ENCODE data around the gene KCNK13. TPM values are rescaled to one million over a fixed set of nuclear protein-coding genes. Genes with fewer than 3 reads are reported as not detected.

Gene KCNK13
- total and polyA plus RNA-seq, 2 of the 13 experiments (the other 11 are each of a cell fraction or from before 2014, with no cell fraction given): 0.08 to 0.29 TPM

DNA sequence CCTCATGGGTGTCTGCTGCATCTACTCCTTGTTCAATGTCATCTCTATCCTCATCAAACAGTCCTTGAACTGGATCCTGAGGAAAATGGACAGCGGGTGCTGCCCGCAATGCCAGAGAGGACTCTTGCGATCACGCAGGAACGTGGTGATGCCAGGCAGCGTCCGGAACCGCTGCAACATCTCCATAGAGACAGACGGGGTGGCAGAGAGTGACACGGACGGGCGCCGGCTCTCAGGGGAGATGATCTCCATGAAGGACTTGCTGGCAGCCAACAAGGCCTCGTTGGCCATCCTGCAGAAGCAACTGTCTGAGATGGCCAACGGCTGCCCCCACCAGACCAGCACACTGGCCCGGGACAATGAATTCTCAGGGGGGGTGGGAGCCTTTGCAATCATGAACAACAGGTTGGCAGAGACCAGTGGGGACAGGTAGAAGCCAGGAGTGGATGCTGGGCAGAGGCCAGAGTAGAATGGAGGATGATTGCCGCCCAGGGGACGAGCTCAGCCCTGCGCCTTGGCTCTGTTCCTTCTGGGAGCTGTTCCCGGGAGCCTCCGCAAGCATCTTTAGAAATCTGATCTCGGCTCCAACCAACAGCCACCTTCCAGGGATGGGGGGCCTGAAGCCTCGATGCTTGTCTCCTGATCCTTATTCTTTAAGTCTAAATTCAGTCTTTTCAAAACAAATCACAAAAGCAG lies 122.9 kb downstream of the KCNK13 start:
- no peaks in the 10 kb centered on the region for H3K9me3 ChIP-seq (ENCODE audit: low read length)

DNA sequence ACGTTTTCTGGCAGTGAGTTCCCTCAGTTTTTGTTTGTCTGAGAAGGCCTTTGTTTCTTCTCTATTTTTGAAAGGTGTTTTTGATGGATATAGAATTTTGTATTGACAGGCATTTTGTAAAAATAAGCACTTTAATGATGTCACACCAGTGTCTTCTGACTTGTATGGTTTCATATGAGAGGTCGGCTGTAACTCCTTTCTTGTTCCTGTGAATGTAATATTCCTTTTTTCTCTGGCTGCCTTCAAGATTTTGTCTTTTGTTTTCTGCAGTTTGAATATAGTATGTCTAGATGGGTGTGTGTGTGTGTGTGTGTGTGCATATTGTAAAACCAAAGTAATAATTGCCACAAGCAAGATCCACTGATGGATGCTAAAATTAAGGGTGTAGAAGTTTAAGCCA lies 126.8 kb downstream of the KCNK13 start:
- Histone ChIP-seq H3K4me3 (replicated peaks in 1 of 3; ENCODE audit: insufficient read depth in 1 of 3, low read depth in 2 of 3, low read length in 3 of 3) (no peak overlapping the region), H3K79me2 (ENCODE audit: insufficient read depth, low read length) (no peaks in the 10 kb centered on the region), H3K9me3 (ENCODE audit: low read length) (no peaks in the 10 kb centered on the region), H3K36me3 (replicated peaks in 1 of 2; ENCODE audit: control insufficient read depth in 1 of 2, insufficient read depth in 2 of 2, low read length in 2 of 2) (no peaks in the 10 kb centered on the region), H4K20me1 (ENCODE audit: insufficient read depth, low read length) (no peaks in the 10 kb centered on the region), H3K4me2 (ENCODE audit: low read depth, low read length) (no peak overlapping the region), H2AFZ (ENCODE audit: low read length) (no peak overlapping the region), H3K27ac (ENCODE audit: extremely low read length, insufficient read depth, low read length) (no peak overlapping the region), H3K4me1 (ENCODE audit: insufficient read depth, low read length) (no peaks in the 10 kb centered on the region), H3K27me3 (ENCODE audit: control insufficient read depth in 1 of 2, insufficient read depth in 2 of 2, low read length in 2 of 2) (peaks cover 0 to 18% of the 10 kb centered on the region in 2 experiments; a peak in 4 of 5 replicates), H3K9ac (ENCODE audit: insufficient read depth, low read depth, low read length) (no peak overlapping the region)
- in situ Hi-C loops (cut with HindIII; ENCODE audit: extremely low pct_ligation_motif_present, low pct_unique_long_range_greater_than_20kb) (no loop called here), intact Hi-C loops (cut with micrococcal nuclease; ENCODE audit: unreplicated experiment) (no loop called here)
- ChIA-PET CTCF (ENCODE audit: low intra/inter-chr PET ratio, low total read pairs) (no interaction called here), POLR2A (no interaction called here)
- ATAC-seq (no peak), FAIRE-seq (no peak), DNase-seq (ENCODE audit: low spot score) (no peak)
- WGBS (ENCODE audit: low lambda C conversion rate): 2% methylated on average over 2 of the region's 2 CpGs
- no TSS peak for BruUV-seq (replicated peaks)
- TF ChIP-seq KLF12 (CRISPR knock-in tag; IDR thresholded peaks at IDR 0.05; ENCODE audit: borderline replicate concordance): no peak
- no peak for TF ChIP-seq HNRNPUL1 (IDR thresholded peaks at IDR 0.05; ENCODE audit: low read depth, low read length)
- no peak for TF ChIP-seq ZNF761 (CRISPR knock-in tag; conservative IDR thresholded peaks at IDR 0.05)
- TF ChIP-seq ZNF317 (CRISPR knock-in tag; IDR thresholded peaks at IDR 0.05): no peak
- no peak for TF ChIP-seq ZNF597 (CRISPR knock-in tag; IDR thresholded peaks at IDR 0.05)

More for the DNA sequence above, 122.9 kb downstream of the KCNK13 start:
- no peak for ATAC-seq
- DNase-seq (ENCODE audit: low spot score): no peak
- no peaks in the 10 kb centered on the region for H3K4me1 ChIP-seq (ENCODE audit: insufficient read depth, low read length)
- H4K20me1 ChIP-seq (ENCODE audit: insufficient read depth, low read length): no peaks in the 10 kb centered on the region
- H3K36me3 ChIP-seq (replicated peaks in 1 of 2; ENCODE audit: control insufficient read depth in 1 of 2, insufficient read depth in 2 of 2, low read length in 2 of 2): no peaks in the 10 kb centered on the region
- POLR2A ChIA-PET: no interaction called here
- no peak overlapping the region for H3K9ac ChIP-seq (ENCODE audit: insufficient read depth, low read depth, low read length)
- TF ChIP-seq ZNF597 (CRISPR knock-in tag; IDR thresholded peaks at IDR 0.05) (no peak), ZNF766 (CRISPR knock-in tag; IDR thresholded peaks at IDR 0.05; ENCODE audit: borderline replicate concordance) (no peak), ZFP36 (IDR thresholded peaks at IDR 0.05; ENCODE audit: borderline replicate concordance, low read depth, low read length, partially characterized antibody) (no peak), RBFOX2 (IDR thresholded peaks at IDR 0.05; ENCODE audit: low read depth, low read length) (no peak), GABPB1 (CRISPR knock-in tag; IDR thresholded peaks at IDR 0.05) (no peak), ZNF234 (CRISPR knock-in tag; conservative IDR thresholded peaks at IDR 0.05) (no peak)
- TF ChIP-seq, protein P1, sequence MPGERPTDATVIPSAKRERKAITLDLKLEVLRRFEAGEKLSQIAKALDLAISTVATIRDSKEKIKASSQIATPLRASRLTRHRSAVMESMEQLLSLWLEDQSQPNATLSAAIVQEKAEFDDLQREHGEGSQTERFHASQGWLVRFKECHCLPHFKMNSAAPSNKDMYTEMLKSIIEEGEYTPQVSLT (CRISPR knock-in tag; IDR thresholded peaks at IDR 0.05; ENCODE audit: borderline replicate concordance, low read depth): no peak
- BruUV-seq (replicated peaks): no TSS peak
- intact Hi-C loops (cut with micrococcal nuclease; ENCODE audit: unreplicated experiment) (no loop called here), in situ Hi-C loops (cut with HindIII; ENCODE audit: extremely low pct_ligation_motif_present, low pct_unique_long_range_greater_than_20kb) (no loop called here)
- no peak overlapping the region for H3K4me3 ChIP-seq (replicated peaks in 1 of 3; ENCODE audit: insufficient read depth in 1 of 3, low read depth in 2 of 3, low read length in 3 of 3)
- H3K27ac ChIP-seq (ENCODE audit: extremely low read length, insufficient read depth, low read length): no peak overlapping the region
- 43% methylated on average over 19 of the region's 23 CpGs for WGBS (ENCODE audit: low lambda C conversion rate)
- no peak overlapping the region for H2AFZ ChIP-seq (ENCODE audit: low read length)
- H3K27me3 ChIP-seq (ENCODE audit: control insufficient read depth in 1 of 2, insufficient read depth in 2 of 2, low read length in 2 of 2): peaks cover 0 to 18% of the 10 kb centered on the region in 2 experiments; a peak in 4 of 5 replicates
- no peak overlapping the region for H3K4me2 ChIP-seq (ENCODE audit: low read depth, low read length)
- no peak for FAIRE-seq
- H3K79me2 ChIP-seq (ENCODE audit: insufficient read depth, low read length): no peaks in the 10 kb centered on the region
- CTCF ChIA-PET (ENCODE audit: low intra/inter-chr PET ratio, low total read pairs): no interaction called here

Measured in HepG2 (cell line).